DND-41 (cell line): Measurements from ENCODE around the gene CDHR1.

Experiments
- ATAC-seq: fragments of 200-7000 bp; cut with Tn5 transposase; 3 replicates; pipeline ENCODE4 v1.9.1; 2021; ENCODE audit warnings: low read depth; ENCODE audit not compliant: insufficient read depth
- DNase-seq: peaks from one replicate; pipeline ENCODE4 v3.0.0-alpha.2; 2020
- H2AFZ ChIP-seq: 2 replicates; pipeline ENCODE4 v1.6.0; 2012; ENCODE audit warnings: low read depth, low read length
- H3K27ac ChIP-seq: 2 replicates; pipeline ENCODE4 v1.5.1; 2012; ENCODE audit warnings: low read length, inconsistent platforms
- H3K27me3 ChIP-seq: fragments of 200-600 bp; sonication (generic); 2 replicates; pipeline ENCODE4 v1.6.0; 2012; ENCODE audit warnings: low read length, mild to moderate bottlenecking, inconsistent platforms; ENCODE audit not compliant: insufficient read depth, poor library complexity
- H3K36me3 ChIP-seq: 2 replicates; pipeline ENCODE4 v1.5.1; 2012; ENCODE audit warnings: low read length, inconsistent platforms; ENCODE audit not compliant: insufficient read depth
- H3K4me1 ChIP-seq: 2 replicates; pipeline ENCODE4 v1.5.1; 2012; ENCODE audit warnings: mild to moderate bottlenecking, low read length; ENCODE audit not compliant: insufficient read depth
- H3K4me2 ChIP-seq: 2 replicates; pipeline ENCODE4 v1.6.0; 2012; ENCODE audit warnings: mild to moderate bottlenecking, moderate library complexity, low read length, inconsistent platforms; ENCODE audit not compliant: insufficient read depth
- H3K4me3 ChIP-seq, 2 experiments: fragments of 200-600 bp in 1 of 2; shearing (Covaris generic) in 1 of 2; 2 replicates each; pipeline ENCODE4 v1.5.1; 2012 to 2016; ENCODE audit warnings: inconsistent platforms in 2 of 2, low read length in 2 of 2, mild to moderate bottlenecking in 2 of 2, low read depth in 1 of 2, moderate library complexity in 1 of 2
- H3K79me2 ChIP-seq: 2 replicates; pipeline ENCODE4 v1.6.0; 2012; ENCODE audit warnings: low read length, inconsistent platforms; ENCODE audit not compliant: insufficient read depth
- H3K9ac ChIP-seq: 2 replicates; pipeline ENCODE4 v1.6.0; 2012; ENCODE audit warnings: low read depth, mild to moderate bottlenecking, inconsistent platforms, low read length, moderate library complexity
- H3K9me3 ChIP-seq: 2 replicates; pipeline ENCODE4 v1.5.1; 2012; ENCODE audit warnings: low read length, moderate library complexity, mild to moderate bottlenecking, inconsistent platforms; ENCODE audit not compliant: insufficient read depth, severe bottlenecking
- H4K20me1 ChIP-seq: 2 replicates; pipeline ENCODE4 v1.6.0; 2012; ENCODE audit warnings: low read length; ENCODE audit not compliant: insufficient read depth
- CTCF ChIP-seq: IDR thresholded peaks from 2 replicates; pipeline ENCODE4 v1.5.1; 2012; ENCODE audit warnings: borderline replicate concordance, low read length, moderate library complexity, mild to moderate bottlenecking; ENCODE audit not compliant: poor library complexity, severe bottlenecking; ENCODE audit errors: extremely low read depth
- EZH2 ChIP-seq: IDR thresholded peaks from 3 replicates; pipeline ENCODE4 v1.6.1; 2012; ENCODE audit warnings: borderline replicate concordance, low read depth, mild to moderate bottlenecking, moderate library complexity, low read length, inconsistent platforms; ENCODE audit not compliant: severe bottlenecking

Gene CDHR1

DNA sequence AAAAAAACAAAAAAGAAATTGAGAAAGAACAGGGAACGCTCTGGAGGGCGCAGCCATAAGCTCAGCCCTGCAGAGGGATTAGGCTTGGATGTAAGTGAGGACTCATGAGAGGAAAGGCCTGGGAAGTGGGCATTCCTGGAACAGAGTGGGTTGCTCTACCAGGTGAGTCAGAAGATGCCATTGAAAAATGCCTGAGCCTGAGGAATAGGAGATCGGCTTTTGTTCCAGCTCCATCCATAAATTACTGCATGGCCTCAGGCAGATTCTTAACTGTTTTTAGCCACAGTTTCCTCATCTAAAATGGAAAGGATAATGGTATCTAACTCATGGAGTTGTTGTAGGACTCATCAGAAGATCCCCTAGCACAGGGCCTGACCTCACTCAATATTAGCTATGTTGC, 49.4 kb downstream of the CDHR1 start:
- no peaks in the 10 kb centered on the region for H3K79me2 ChIP-seq
- H3K9ac ChIP-seq = no peak overlapping the region
- H3K4me3 ChIP-seq = no peak overlapping the region
- ATAC-seq (no peak), DNase-seq (no peak)
- no peaks in the 10 kb centered on the region for H4K20me1 ChIP-seq
- no peaks in the 10 kb centered on the region for H3K36me3 ChIP-seq
- no peaks in the 10 kb centered on the region for H3K4me1 ChIP-seq
- H3K4me2 ChIP-seq = no peak overlapping the region
- no peaks in the 10 kb centered on the region for H3K9me3 ChIP-seq
- TF ChIP-seq EZH2 (no peak), CTCF (no peak)
- H3K27me3 ChIP-seq = peaks cover 10% of the 10 kb centered on the region
- H3K27ac ChIP-seq = no peak overlapping the region
- H2AFZ ChIP-seq = no peak overlapping the region

- TF ChIP-seq EZH2 (no peak), CTCF (no peak)
- no peak for DNase-seq
- no peaks in the 10 kb centered on the region for H3K9me3 ChIP-seq
- H3K4me2 ChIP-seq = no peak within 1 kb of the TSS
- H3K4me3 ChIP-seq = no peak within 1 kb of the TSS
- H2AFZ ChIP-seq = no peak within 1 kb of the TSS
- H3K9ac ChIP-seq = no peak within 1 kb of the TSS
- no peaks in the 10 kb centered on the region for H3K79me2 ChIP-seq
- no peak for ATAC-seq
- H3K4me1 ChIP-seq = no peaks in the 10 kb centered on the region
- no peaks in the 10 kb centered on the region for H3K36me3 ChIP-seq
- H3K27ac ChIP-seq = no peak within 1 kb of the TSS
- no peaks in the 10 kb centered on the region for H4K20me1 ChIP-seq
- H3K27me3 ChIP-seq = peaks cover 10% of the 10 kb centered on the region
These were observed 50.4 kb downstream of the CDHR1 start, which contains the start of gene RGR for GRCh38 chr10:84244651-84245270. RGR (plus strand) TSS chr10:84245053; CDS start chr10:84245091, 38 bp downstream.

DNA sequence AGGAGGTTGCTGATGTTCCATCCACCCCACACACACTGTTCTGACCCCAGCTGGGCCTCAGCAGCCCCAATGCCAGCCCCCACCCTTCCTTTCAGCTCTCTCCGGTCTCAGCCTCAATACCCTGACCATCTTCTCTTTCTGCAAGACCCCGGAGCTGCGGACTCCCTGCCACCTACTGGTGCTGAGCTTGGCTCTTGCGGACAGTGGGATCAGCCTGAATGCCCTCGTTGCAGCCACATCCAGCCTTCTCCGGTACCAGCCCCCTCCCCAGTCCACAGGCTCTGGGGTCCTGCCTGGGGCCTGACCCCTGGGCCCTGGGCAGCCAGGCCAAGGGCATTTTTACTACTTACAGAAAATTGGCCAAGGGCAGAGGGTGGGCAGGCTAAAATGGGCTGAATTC, 53.2 kb downstream of the CDHR1 start:
- Histone ChIP-seq H3K27me3 (peaks cover 6% of the 10 kb centered on the region), H2AFZ (no peak overlapping the region), H3K4me2 (no peak overlapping the region), H3K79me2 (no peaks in the 10 kb centered on the region), H4K20me1 (no peaks in the 10 kb centered on the region), H3K36me3 (no peaks in the 10 kb centered on the region), H3K27ac (no peak overlapping the region), H3K9me3 (no peaks in the 10 kb centered on the region), H3K4me1 (no peaks in the 10 kb centered on the region), H3K9ac (no peak overlapping the region), H3K4me3 (no peak overlapping the region)
- no peak for DNase-seq
- ATAC-seq = no peak
- no peak for TF ChIP-seq CTCF
- no peak for TF ChIP-seq EZH2

DNA sequence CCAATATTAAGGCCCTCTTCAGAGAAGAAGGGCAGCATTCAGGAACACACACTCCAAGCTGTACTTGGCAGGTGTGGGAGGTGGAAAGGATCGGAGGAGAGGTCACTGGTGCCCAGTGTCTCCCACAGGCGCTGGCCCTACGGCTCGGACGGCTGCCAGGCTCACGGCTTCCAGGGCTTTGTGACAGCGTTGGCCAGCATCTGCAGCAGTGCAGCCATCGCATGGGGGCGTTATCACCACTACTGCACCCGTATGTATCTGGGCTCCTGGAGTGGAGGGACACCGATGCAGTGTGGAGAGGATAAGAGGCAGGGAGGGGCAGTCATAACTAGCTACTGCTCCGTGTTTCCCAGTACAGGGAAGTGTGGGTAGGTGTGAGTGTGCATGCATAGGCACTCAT, 54.5 kb downstream of the CDHR1 start:
- ATAC-seq (no peak), DNase-seq (no peak)
- peaks cover 3% of the 10 kb centered on the region for H3K27me3 ChIP-seq

More for the DNA sequence above, 54.5 kb downstream of the CDHR1 start:
- no peak overlapping the region for H2AFZ ChIP-seq
- H3K79me2 ChIP-seq = no peaks in the 10 kb centered on the region
- no peak overlapping the region for H3K4me2 ChIP-seq
- no peaks in the 10 kb centered on the region for H4K20me1 ChIP-seq
- H3K4me3 ChIP-seq = no peak overlapping the region
- H3K4me1 ChIP-seq = no peaks in the 10 kb centered on the region
- no peaks in the 10 kb centered on the region for H3K9me3 ChIP-seq
- no peak overlapping the region for H3K27ac ChIP-seq
- no peaks in the 10 kb centered on the region for H3K36me3 ChIP-seq
- no peak for TF ChIP-seq CTCF
- no peak for TF ChIP-seq EZH2
- no peak overlapping the region for H3K9ac ChIP-seq
